ENCODE results near the gene METRNL. TPM values are rescaled to one million over a fixed set of nuclear protein-coding genes. Genes with fewer than 3 reads are reported as not detected.

The METRNL gene
- total RNA-seq, 1 donor: 105 TPM

DNA sequence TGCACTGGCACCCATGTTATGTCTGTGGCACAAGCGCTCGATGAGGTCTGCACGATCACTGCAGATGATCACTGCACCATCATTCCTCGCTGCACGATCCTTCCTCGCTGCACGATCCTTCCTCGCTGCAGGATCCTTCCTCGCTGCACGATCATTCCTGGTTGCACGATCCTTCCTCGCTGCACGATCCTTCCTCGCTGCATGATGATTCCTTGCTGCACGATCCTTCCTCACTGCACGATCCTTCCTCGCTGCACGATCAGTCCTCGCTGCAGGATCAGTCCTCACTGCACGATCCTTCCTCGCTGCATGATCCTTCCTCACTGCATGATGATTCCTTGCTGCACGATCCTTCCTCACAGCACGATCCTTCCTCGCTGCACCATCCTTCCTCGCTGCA lies 29.3 kb downstream of the METRNL start:
- DNase-seq (ENCODE audit: low read depth): no peak
- TF ChIP-seq, protein P1, sequence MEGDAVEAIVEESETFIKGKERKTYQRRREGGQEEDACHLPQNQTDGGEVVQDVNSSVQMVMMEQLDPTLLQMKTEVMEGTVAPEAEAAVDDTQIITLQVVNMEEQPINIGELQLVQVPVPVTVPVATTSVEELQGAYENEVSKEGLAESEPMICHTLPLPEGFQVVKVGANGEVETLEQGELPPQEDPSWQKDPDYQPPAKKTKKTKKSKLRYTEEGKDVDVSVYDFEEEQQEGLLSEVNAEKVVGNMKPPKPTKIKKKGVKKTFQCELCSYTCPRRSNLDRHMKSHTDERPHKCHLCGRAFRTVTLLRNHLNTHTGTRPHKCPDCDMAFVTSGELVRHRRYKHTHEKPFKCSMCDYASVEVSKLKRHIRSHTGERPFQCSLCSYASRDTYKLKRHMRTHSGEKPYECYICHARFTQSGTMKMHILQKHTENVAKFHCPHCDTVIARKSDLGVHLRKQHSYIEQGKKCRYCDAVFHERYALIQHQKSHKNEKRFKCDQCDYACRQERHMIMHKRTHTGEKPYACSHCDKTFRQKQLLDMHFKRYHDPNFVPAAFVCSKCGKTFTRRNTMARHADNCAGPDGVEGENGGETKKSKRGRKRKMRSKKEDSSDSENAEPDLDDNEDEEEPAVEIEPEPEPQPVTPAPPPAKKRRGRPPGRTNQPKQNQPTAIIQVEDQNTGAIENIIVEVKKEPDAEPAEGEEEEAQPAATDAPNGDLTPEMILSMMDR (IDR thresholded peaks at IDR 0.05; ENCODE audit: insufficient read depth, low read length): no peak
- no peak overlapping the region for H3K4me3 ChIP-seq (ENCODE audit: low read depth, low read length)

DNA sequence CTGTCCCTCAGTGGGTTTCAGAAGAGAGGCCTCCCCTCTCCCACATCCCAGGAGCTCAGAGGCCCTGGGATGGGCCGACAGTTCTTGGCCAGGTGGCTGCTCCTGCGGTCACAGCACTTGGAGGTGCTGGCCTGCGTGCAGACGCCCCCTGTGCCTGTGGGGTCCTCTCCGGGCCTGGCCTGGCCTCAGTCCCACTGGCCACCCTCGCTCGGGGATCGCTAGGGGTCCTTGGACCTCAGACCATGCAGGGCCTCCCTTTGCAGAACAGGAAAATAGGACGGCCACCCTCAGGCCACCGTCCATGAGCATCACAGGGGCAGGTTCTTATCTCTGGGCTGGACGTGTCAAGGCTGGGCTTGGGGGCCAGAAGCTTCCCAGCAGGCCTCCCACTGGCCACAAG lies 30.0 kb downstream of the METRNL start:
- TF ChIP-seq, protein P1 (IDR thresholded peaks at IDR 0.05; ENCODE audit: insufficient read depth, low read length): no peak
- DNase-seq (ENCODE audit: low read depth): no peak
- H3K4me3 ChIP-seq (ENCODE audit: low read depth, low read length): no peak overlapping the region

DNA sequence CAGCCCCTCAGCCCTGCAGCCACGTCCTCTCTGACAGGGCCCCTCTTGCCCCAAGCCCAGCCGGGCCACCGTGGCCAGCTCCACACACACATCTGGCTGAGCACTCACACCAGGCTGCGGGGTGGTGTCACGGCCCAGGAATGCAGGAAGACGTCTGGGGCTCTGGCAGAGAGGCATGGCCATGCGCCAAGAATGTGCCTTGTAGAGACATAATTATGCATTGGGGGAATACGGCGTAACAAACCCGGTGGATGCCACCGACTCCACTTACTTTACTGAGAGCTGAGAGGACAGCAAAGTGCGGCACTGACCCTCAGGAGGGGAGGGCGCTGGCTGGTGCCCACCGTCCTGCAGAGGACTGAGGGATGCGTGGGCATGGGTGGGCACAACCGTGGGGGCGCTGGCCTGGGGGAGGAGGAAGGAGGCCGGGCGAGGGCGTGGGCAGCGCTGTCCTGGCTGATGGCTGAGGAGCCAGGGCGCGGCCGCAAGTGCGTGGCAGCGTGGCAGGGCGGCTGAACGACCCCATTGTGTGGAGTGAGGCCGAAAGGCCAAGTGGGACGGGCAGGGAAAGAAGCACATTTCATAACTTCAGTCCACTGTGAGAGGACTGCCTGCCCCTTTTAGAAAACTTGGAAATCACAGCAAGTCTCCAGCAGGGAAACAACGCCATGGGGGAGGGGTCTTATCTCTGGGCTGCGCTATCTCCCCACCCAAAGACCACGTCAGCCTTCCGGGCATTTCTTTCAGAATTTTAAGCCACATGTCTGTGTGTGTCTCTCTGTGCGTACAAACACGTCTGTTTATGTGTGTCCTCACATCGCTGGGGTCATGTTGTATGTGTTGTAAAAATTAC lies 30.6 kb downstream of the METRNL start:
- DNase-seq (ENCODE audit: low read depth): peak; percentile 99
- peak overlapping the region; percentile 54 for H3K4me3 ChIP-seq (ENCODE audit: low read depth, low read length)
- TF ChIP-seq, protein P1 (IDR thresholded peaks at IDR 0.05; ENCODE audit: insufficient read depth, low read length): no peak

DNA sequence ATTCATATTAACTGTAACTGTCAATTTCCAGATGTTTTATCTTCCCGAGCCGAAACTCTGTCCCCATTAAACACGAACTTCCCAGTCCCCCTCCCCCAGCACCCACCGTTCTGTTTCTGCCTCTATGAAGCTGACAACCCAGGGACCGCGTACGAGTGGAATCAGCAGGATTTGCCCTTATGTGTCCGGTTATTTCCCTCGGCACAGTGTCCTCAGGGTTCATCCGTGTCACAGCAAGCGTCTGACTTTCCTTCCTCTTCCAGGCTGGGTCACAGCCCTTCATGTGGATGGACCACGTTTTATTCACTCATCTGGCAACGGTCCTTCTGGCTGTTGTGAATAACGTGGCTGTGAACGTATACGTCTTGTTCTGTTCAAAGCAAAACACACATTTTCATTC lies 31.3 kb downstream of the METRNL start:
- peak overlapping the region; percentile 33 for H3K4me3 ChIP-seq (ENCODE audit: low read depth, low read length)
- DNase-seq (ENCODE audit: low read depth): peak; percentile 64
- TF ChIP-seq, protein P1 (IDR thresholded peaks at IDR 0.05; ENCODE audit: insufficient read depth, low read length): no peak

DNA sequence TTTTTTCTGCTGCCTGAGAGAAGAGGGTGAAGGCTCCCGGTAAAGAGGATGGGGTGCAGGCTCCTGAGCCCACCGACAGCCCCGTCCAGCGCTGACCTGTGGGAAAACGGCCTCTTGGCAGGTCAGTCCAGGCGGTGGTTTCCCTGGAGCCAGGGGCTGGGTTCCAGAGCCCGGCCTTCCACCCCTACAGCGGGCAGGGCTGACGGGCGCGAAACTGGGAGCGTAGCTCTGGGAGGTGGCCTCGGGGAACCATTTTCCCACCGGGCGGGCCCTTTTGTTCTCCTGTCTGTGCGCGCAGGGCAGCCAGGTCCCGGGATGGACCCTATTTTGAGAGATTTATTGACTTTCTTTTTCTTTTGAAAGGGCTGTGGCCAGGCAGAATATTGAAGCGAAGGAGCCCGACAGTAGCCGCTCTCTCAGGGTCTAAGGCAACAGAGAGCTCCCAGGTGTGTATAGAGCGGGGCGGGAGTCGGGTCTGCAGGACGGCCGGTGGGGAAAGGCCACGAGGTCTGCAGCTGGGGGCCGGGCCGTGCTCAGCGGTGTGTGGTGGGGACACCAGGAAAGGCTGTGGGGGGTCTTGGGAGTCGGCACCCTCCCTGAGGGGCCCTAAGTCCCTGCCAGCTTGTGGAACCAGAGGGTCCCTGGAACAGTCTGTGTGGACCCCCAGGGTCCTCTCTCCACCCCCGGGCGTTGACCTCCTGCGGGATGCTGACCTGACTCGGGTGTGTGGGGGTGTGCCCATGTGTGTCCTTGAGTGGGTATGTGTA lies 32.3 kb downstream of the METRNL start:
- H3K4me3 ChIP-seq (ENCODE audit: low read depth, low read length): no peak overlapping the region
- TF ChIP-seq, protein P1 (IDR thresholded peaks at IDR 0.05; ENCODE audit: insufficient read depth, low read length): no peak
- DNase-seq (ENCODE audit: low read depth): no peak

DNA sequence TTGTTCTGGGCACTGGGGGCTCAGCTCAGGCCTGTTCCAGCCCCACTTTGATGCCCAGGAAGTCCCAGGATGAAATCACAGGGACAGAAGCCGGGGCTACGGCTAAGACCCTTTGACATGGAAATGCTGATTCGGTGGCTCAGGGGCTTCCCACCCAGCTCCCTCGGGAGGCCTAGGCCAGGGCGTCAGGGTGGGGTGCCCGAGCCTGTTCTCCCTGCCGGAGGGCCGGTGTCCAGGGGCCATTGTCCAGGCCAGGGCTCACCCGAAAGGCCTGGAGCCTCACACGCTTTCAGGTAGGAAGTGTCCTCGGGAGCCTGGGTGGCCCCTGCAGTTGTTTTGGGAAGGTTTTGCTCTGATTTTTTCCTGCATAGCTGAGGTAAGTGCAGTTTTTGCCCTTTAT lies 34.0 kb downstream of the METRNL start:
- DNase-seq (ENCODE audit: low read depth): no peak
- TF ChIP-seq, protein P1 (IDR thresholded peaks at IDR 0.05; ENCODE audit: insufficient read depth, low read length): no peak
- no peak overlapping the region for H3K4me3 ChIP-seq (ENCODE audit: low read depth, low read length)

Data from fibroblast of the aortic adventitia (primary cell).